WTC11 (cell line): ENCODE results near the gene SLC25A10. TPM values are rescaled to one million over a fixed set of nuclear protein-coding genes. Genes with fewer than 3 reads are reported as not detected.

Source experiments
- ATF1 ChIP-seq: sonication (generic); formaldehyde crosslinking; IDR thresholded peaks from 2 replicates; pipeline ENCODE4 v1.8.1; 2023; ENCODE audit warnings: mild to moderate bottlenecking, moderate library complexity, missing genetic modification reagents
- ATF3 ChIP-seq: sonication (generic); formaldehyde crosslinking; conservative IDR thresholded peaks from 2 replicates; pipeline ENCODE4 v1.8.1; 2022; ENCODE audit warnings: mild to moderate bottlenecking, missing genetic modification reagents
- CREB1 ChIP-seq: sonication (generic); formaldehyde crosslinking; IDR thresholded peaks from 2 replicates; pipeline ENCODE4 v1.8.0; 2023; ENCODE audit warnings: mild to moderate bottlenecking, missing genetic modification reagents
- CREM ChIP-seq: sonication (generic); formaldehyde crosslinking; IDR thresholded peaks from 2 replicates; pipeline ENCODE4 v1.8.1; 2022; ENCODE audit warnings: mild to moderate bottlenecking, missing genetic modification reagents, moderate library complexity
- EMX1 ChIP-seq: fragments of 250-450 bp; sonication (Bioruptor Pico); IDR thresholded peaks from 2 replicates; pipeline ENCODE4 v1.8.0; 2021; ENCODE audit warnings: mild to moderate bottlenecking
- FOXK1 ChIP-seq: sonication (generic); formaldehyde crosslinking; IDR thresholded peaks from 2 replicates; pipeline ENCODE4 v1.8.0; 2022; ENCODE audit warnings: mild to moderate bottlenecking, moderate library complexity, missing genetic modification reagents
- GTF2I ChIP-seq: fragments of 250-450 bp; sonication (Bioruptor Pico); conservative IDR thresholded peaks from 2 replicates; pipeline ENCODE4 v1.4.0; 2021; ENCODE audit warnings: mild to moderate bottlenecking
- JAZF1 ChIP-seq: fragments of 250-450 bp; sonication (Bioruptor Pico); IDR thresholded peaks from 2 replicates; pipeline ENCODE4 v1.9.0; 2021; ENCODE audit warnings: moderate library complexity, mild to moderate bottlenecking, inconsistent platforms
- MLX ChIP-seq: sonication (generic); formaldehyde crosslinking; IDR thresholded peaks from 2 replicates; pipeline ENCODE4 v1.8.1; 2023; ENCODE audit warnings: mild to moderate bottlenecking, missing genetic modification reagents, moderate library complexity
- MXD4 ChIP-seq: fragments of 250-450 bp; sonication (Bioruptor Pico); IDR thresholded peaks from 2 replicates; pipeline ENCODE4 v1.8.0; 2021; ENCODE audit warnings: mild to moderate bottlenecking, moderate library complexity, borderline replicate concordance
- MYBL2 ChIP-seq: sonication (generic); formaldehyde crosslinking; IDR thresholded peaks from 2 replicates; pipeline ENCODE4 v1.8.1; 2023; ENCODE audit warnings: mild to moderate bottlenecking, moderate library complexity, missing genetic modification reagents
- NFE2L1 ChIP-seq: sonication (generic); formaldehyde crosslinking; IDR thresholded peaks from 2 replicates; pipeline ENCODE4 v1.8.1; 2023; ENCODE audit warnings: missing genetic modification reagents
- NFYB ChIP-seq: sonication (generic); formaldehyde crosslinking; conservative IDR thresholded peaks from 2 replicates; pipeline ENCODE4 v1.8.0; 2022; ENCODE audit warnings: low read depth, missing genetic modification reagents
- NR2C2 ChIP-seq: sonication (generic); formaldehyde crosslinking; IDR thresholded peaks from 2 replicates; pipeline ENCODE4 v1.8.0; 2022; ENCODE audit warnings: mild to moderate bottlenecking, missing genetic modification reagents
- NR3C1 ChIP-seq: sonication (generic); formaldehyde crosslinking; conservative IDR thresholded peaks from 2 replicates; pipeline ENCODE4 v1.8.1; 2023; ENCODE audit warnings: low read depth, mild to moderate bottlenecking, missing genetic modification reagents
- OVOL2 ChIP-seq: fragments of 250-450 bp; sonication (Bioruptor Pico); IDR thresholded peaks from 2 replicates; pipeline ENCODE4 v1.9.0; 2021; ENCODE audit warnings: mild to moderate bottlenecking, borderline replicate concordance
- PREB ChIP-seq: sonication (generic); formaldehyde crosslinking; IDR thresholded peaks from 2 replicates; pipeline ENCODE4 v1.8.1; 2022; ENCODE audit warnings: mild to moderate bottlenecking, missing genetic modification reagents, moderate library complexity, borderline replicate concordance
- PRRX2 ChIP-seq: fragments of 250-450 bp; sonication (Bioruptor Pico); IDR thresholded peaks from 2 replicates; pipeline ENCODE4 v1.8.0; 2021; ENCODE audit warnings: mild to moderate bottlenecking
- SMAD4 ChIP-seq: sonication (generic); formaldehyde crosslinking; IDR thresholded peaks from 2 replicates; pipeline ENCODE4 v1.8.0; 2022; ENCODE audit warnings: mild to moderate bottlenecking, missing genetic modification reagents
- SP1 ChIP-seq: sonication (generic); formaldehyde crosslinking; conservative IDR thresholded peaks from 2 replicates; pipeline ENCODE4 v1.8.1; 2022; ENCODE audit warnings: missing genetic modification reagents
- ZBTB21 ChIP-seq: sonication (generic); formaldehyde crosslinking; IDR thresholded peaks from 2 replicates; pipeline ENCODE4 v1.8.1; 2023; ENCODE audit warnings: mild to moderate bottlenecking, missing genetic modification reagents, borderline replicate concordance
- ZNF317 ChIP-seq: sonication (generic); formaldehyde crosslinking; IDR thresholded peaks from 2 replicates; pipeline ENCODE4 v1.8.1; 2023; ENCODE audit warnings: low read depth, mild to moderate bottlenecking, moderate library complexity, missing genetic modification reagents, borderline replicate concordance
- ZNF416 ChIP-seq: fragments of 250-450 bp; sonication (Bioruptor Pico); IDR thresholded peaks from 2 replicates; pipeline ENCODE4 v1.9.0; 2021; ENCODE audit warnings: mild to moderate bottlenecking, inconsistent platforms
- ZNF425 ChIP-seq: fragments of 250-450 bp; sonication (Bioruptor Pico); conservative IDR thresholded peaks from 2 replicates; pipeline ENCODE4 v1.9.0; 2021; ENCODE audit warnings: mild to moderate bottlenecking
- ZNF671 ChIP-seq: fragments of 250-450 bp; sonication (Bioruptor Pico); IDR thresholded peaks from 2 replicates; pipeline ENCODE4 v1.8.0; 2021; ENCODE audit warnings: mild to moderate bottlenecking
- total RNA-seq: library from RNA; stranded (reverse); gene quantifications from 3 replicates; pipeline ENCODE4 v1.2.3, GENCODE V29; 2021
- TF ChIP-seq, protein P1 (sequence below): sonication (generic); formaldehyde crosslinking; IDR thresholded peaks from 2 replicates; pipeline ENCODE4 v1.8.1; 2022; ENCODE audit warnings: missing genetic modification reagents, borderline replicate concordance
- TF ChIP-seq, protein P2 (sequence below): sonication (generic); formaldehyde crosslinking; IDR thresholded peaks from 2 replicates; pipeline ENCODE4 v1.8.1; 2023; ENCODE audit warnings: mild to moderate bottlenecking, missing genetic modification reagents, moderate library complexity
- TF ChIP-seq, protein P3 (sequence below): sonication (generic); formaldehyde crosslinking; IDR thresholded peaks from 2 replicates; pipeline ENCODE4 v1.8.1; 2022; ENCODE audit warnings: low read depth, missing genetic modification reagents, borderline replicate concordance
- TF ChIP-seq, protein P4 (sequence below): fragments of 250-450 bp; sonication (Bioruptor Pico); IDR thresholded peaks from 2 replicates; pipeline ENCODE4 v1.9.0; 2021; ENCODE audit warnings: mild to moderate bottlenecking

SLC25A10 gene
- total RNA-seq, 1 experiment from 2014 or later = 38.7 TPM

DNA sequence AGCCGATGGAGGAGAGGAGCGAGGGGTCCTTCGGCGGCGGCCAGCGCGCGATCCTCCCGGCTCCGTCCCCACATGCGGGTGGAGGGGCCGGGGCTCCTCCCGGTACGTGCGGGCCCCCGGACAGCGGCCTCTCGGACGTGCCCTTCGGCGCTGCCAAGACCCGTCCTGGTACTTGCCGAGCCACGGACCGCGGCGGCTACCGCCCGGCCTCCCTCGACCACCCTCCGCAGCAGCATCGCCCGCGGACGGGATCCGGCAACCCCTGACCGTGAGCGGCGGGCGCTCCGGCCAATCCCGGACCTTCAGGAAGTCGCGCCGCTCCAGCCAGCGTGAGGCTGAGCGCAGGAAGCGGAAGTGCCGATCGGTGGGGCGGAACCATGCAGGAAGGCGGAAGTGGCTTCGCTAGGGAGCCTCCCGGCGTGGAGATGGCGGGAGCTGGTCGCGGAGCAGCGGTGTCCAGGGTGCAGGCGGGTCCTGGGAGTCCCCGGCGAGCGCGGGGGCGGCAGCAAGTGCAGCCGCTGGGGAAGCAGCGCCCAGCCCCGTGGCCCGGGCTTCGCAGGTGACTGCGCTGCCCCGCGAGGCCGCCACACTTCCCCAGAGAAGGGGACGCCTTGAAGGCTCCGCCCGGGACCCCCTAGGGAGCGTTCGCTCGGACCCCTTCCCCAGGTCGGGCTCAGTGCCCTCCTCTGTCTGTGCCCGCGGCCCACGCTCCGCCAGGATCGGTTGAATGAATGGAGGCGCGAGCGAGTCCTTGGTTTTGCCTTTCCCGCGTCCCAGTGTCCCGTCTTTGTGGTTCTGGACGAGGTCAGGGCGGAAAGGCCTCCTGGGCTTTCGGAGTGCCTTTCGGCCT, 45.5 kb upstream of the SLC25A10 start, which contains the start of the genes CCDC137 and OXLD1 (continued):
- TF ChIP-seq MLX (CRISPR knock-in tag) (no peak), ZNF425 (CRISPR knock-in tag) (no peak), OVOL2 (CRISPR knock-in tag) (no peak), ATF3 (CRISPR knock-in tag) (no peak), JAZF1 (no peak), NFE2L1 (CRISPR knock-in tag) (peak; percentile 85; the same call in 1 of the 2 replicates), GTF2I (CRISPR knock-in tag) (no peak), PRRX2 (CRISPR knock-in tag) (no peak), EMX1 (CRISPR knock-in tag) (no peak), ZNF416 (no peak), NR2C2 (peak; percentile 53; the same call in 1 of the 2 replicates), SMAD4 (CRISPR knock-in tag) (no peak), MXD4 (CRISPR knock-in tag) (no peak), NR3C1 (CRISPR knock-in tag) (no peak), CREB1 (CRISPR knock-in tag) (no peak), PREB (CRISPR knock-in tag) (no peak), ZBTB21 (no peak; the same call in 1 of the 2 replicates), ZNF671 (no peak), NFYB (CRISPR knock-in tag) (peak; percentile 97), ATF1 (no peak), CREM (no peak; the same call in 1 of the 2 replicates), MYBL2 (peak; percentile 88; the same call in 1 of the 2 replicates), ZNF317 (CRISPR knock-in tag) (no peak; the same call in 1 of the 2 replicates), SP1 (CRISPR knock-in tag) (peak; percentile 87; the same call in 1 of the 2 replicates), FOXK1 (CRISPR knock-in tag) (peak; percentile 90; the same call in 1 of the 2 replicates)
- TF ChIP-seq, protein P1, sequence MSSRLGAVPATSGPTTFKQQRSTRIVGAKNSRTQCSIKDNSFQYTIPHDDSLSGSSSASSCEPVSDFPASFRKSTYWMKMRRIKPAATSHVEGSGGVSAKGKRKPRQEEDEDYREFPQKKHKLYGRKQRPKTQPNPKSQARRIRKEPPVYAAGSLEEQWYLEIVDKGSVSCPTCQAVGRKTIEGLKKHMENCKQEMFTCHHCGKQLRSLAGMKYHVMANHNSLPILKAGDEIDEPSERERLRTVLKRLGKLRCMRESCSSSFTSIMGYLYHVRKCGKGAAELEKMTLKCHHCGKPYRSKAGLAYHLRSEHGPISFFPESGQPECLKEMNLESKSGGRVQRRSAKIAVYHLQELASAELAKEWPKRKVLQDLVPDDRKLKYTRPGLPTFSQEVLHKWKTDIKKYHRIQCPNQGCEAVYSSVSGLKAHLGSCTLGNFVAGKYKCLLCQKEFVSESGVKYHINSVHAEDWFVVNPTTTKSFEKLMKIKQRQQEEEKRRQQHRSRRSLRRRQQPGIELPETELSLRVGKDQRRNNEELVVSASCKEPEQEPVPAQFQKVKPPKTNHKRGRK (CRISPR knock-in tag) = no peak
- TF ChIP-seq, protein P2, sequence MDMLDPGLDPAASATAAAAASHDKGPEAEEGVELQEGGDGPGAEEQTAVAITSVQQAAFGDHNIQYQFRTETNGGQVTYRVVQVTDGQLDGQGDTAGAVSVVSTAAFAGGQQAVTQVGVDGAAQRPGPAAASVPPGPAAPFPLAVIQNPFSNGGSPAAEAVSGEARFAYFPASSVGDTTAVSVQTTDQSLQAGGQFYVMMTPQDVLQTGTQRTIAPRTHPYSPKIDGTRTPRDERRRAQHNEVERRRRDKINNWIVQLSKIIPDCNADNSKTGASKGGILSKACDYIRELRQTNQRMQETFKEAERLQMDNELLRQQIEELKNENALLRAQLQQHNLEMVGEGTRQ = peak; percentile 54
- TF ChIP-seq, protein P3, sequence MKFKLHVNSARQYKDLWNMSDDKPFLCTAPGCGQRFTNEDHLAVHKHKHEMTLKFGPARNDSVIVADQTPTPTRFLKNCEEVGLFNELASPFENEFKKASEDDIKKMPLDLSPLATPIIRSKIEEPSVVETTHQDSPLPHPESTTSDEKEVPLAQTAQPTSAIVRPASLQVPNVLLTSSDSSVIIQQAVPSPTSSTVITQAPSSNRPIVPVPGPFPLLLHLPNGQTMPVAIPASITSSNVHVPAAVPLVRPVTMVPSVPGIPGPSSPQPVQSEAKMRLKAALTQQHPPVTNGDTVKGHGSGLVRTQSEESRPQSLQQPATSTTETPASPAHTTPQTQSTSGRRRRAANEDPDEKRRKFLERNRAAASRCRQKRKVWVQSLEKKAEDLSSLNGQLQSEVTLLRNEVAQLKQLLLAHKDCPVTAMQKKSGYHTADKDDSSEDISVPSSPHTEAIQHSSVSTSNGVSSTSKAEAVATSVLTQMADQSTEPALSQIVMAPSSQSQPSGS (CRISPR knock-in tag) = no peak
- TF ChIP-seq, protein P4, sequence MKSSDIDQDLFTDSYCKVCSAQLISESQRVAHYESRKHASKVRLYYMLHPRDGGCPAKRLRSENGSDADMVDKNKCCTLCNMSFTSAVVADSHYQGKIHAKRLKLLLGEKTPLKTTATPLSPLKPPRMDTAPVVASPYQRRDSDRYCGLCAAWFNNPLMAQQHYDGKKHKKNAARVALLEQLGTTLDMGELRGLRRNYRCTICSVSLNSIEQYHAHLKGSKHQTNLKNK (CRISPR knock-in tag) = no peak
